ENCODE results near the gene LITAF. TPM values are rescaled to one million over a fixed set of nuclear protein-coding genes. Genes with fewer than 3 reads are reported as not detected.

The LITAF gene
- total RNA-seq, 1 experiment from 2014 or later = 73.0 TPM

DNA sequence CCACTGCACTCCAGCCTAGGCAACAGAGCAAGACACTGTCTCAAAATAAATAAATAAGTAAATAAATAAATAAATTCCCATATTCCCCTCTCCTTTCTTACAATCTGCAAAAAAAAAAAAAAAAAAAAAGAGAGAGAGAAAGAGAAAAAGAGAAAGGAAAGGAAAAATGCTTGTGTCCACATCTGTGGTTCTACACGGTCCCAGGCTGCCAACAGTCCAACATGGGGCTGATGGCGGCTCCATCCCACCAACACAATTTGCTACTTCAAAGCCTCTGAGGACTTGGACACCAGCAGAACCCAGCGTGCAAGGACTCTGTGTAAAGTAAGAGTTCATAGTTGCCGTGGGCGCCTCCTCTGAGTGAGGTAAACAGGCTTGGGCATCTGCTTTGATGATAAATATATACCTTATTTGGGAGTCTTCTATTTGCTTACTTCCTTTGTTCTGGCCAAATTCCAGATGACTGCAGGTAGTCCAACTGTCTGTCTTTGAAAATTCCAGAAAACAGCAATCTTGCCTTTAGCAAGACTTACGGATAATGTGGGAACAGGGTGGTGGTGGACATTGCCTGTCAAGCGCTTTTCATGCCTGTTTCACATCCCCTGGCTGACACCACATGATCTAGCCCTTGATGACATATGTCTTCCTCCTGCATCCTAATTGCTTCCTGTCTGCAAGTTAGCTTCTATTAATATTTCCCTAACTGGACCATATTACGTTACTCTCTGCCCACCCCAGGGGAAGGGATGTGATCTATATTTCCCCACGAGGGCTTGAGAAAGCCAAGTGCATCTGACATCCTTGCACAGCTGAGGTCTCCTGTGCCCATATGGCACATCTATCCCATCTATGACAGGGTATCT lies 10.1 kb downstream of the LITAF start:
- Mint-ChIP-seq H3K27ac (no peak overlapping the region), H3K4me3 (no peak overlapping the region), H3K27me3 (ENCODE audit: low read depth) (peaks cover 36% of the 10 kb centered on the region), H3K4me1 (peaks cover 20% of the 10 kb centered on the region), H3K36me3 (peaks cover 8% of the 10 kb centered on the region; the same call in 1 of the 2 replicates), H3K9me3 (no peaks in the 10 kb centered on the region)
- ChIA-PET POLR2A (no interaction called here), CTCF (no interaction called here)
- no peak for DNase-seq (ENCODE audit: low spot score)
- no peak for TF ChIP-seq RELA (CRISPR knock-in tag; IDR thresholded peaks at IDR 0.05; ENCODE audit: borderline replicate concordance)
- TF ChIP-seq, protein P1, sequence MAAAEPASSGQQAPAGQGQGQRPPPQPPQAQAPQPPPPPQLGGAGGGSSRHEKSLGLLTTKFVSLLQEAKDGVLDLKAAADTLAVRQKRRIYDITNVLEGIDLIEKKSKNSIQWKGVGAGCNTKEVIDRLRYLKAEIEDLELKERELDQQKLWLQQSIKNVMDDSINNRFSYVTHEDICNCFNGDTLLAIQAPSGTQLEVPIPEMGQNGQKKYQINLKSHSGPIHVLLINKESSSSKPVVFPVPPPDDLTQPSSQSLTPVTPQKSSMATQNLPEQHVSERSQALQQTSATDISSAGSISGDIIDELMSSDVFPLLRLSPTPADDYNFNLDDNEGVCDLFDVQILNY (CRISPR knock-in tag; IDR thresholded peaks at IDR 0.05) = no peak
- TF ChIP-seq, protein P2, sequence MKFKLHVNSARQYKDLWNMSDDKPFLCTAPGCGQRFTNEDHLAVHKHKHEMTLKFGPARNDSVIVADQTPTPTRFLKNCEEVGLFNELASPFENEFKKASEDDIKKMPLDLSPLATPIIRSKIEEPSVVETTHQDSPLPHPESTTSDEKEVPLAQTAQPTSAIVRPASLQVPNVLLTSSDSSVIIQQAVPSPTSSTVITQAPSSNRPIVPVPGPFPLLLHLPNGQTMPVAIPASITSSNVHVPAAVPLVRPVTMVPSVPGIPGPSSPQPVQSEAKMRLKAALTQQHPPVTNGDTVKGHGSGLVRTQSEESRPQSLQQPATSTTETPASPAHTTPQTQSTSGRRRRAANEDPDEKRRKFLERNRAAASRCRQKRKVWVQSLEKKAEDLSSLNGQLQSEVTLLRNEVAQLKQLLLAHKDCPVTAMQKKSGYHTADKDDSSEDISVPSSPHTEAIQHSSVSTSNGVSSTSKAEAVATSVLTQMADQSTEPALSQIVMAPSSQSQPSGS (CRISPR knock-in tag; IDR thresholded peaks at IDR 0.05; ENCODE audit: borderline replicate concordance, low read depth) = no peak
- TF ChIP-seq USF1 (CRISPR knock-in tag; IDR thresholded peaks at IDR 0.05) = no peak
- no peak for TF ChIP-seq GRHL2 (CRISPR knock-in tag; IDR thresholded peaks at IDR 0.05; ENCODE audit: insufficient replicate concordance, severe bottlenecking)
- no peak for TF ChIP-seq ZNF317 (CRISPR knock-in tag; IDR thresholded peaks at IDR 0.05; ENCODE audit: borderline replicate concordance, low read depth)
- no peak for TF ChIP-seq GTF2I (CRISPR knock-in tag; conservative IDR thresholded peaks at IDR 0.05)
- no peak for TF ChIP-seq NFYB (CRISPR knock-in tag; conservative IDR thresholded peaks at IDR 0.05; ENCODE audit: low read depth)
- no peak for TF ChIP-seq ZNF532 (CRISPR knock-in tag; IDR thresholded peaks at IDR 0.05; ENCODE audit: borderline replicate concordance)
- TF ChIP-seq, protein P3, sequence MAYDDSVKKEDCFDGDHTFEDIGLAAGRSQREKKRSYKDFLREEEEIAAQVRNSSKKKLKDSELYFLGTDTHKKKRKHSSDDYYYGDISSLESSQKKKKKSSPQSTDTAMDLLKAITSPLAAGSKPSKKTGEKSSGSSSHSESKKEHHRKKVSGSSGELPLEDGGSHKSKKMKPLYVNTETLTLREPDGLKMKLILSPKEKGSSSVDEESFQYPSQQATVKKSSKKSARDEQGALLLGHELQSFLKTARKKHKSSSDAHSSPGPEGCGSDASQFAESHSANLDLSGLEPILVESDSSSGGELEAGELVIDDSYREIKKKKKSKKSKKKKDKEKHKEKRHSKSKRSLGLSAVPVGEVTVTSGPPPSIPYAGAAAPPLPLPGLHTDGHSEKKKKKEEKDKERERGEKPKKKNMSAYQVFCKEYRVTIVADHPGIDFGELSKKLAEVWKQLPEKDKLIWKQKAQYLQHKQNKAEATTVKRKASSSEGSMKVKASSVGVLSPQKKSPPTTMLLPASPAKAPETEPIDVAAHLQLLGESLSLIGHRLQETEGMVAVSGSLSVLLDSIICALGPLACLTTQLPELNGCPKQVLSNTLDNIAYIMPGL (CRISPR knock-in tag; IDR thresholded peaks at IDR 0.05) = no peak
- no peak for TF ChIP-seq PRRX2 (CRISPR knock-in tag; IDR thresholded peaks at IDR 0.05)
- TF ChIP-seq E2F4 (CRISPR knock-in tag; IDR thresholded peaks at IDR 0.05; ENCODE audit: borderline replicate concordance, low read depth) = no peak
- ATAC-seq = no peak

DNA sequence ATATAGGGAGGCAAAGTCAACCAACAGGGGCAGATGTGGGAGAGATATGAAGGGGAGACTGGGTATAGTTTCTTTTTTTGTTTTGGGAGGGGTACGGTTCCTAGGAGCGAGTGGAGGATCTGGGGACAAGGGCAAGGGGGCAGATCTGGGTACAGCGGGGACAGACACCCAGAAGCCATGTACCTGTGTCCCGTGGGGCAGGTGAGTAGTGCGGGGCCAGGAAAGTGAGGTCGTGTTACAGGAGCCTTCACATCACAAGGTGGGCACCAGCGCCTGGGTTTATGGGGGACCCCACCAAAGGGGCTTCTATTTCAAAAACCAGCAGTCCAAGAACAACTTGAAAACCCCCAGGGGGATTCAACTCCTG lies 11.5 kb downstream of the LITAF start:
- ChIA-PET CTCF (interaction anchor here (0.9 kb wide), 1 partner anchor 493 kb away, joined by 3 read pairs; no protein-coding TSS in a partner anchor), POLR2A (no interaction called here)
- ATAC-seq (no peak), DNase-seq (ENCODE audit: low spot score) (no peak)
- H3K36me3 Mint-ChIP-seq = peaks cover under 1% of the 10 kb centered on the region; the same call in 1 of the 2 replicates
- H3K4me3 Mint-ChIP-seq = no peak overlapping the region
- no peak overlapping the region for H3K27ac Mint-ChIP-seq
- no peaks in the 10 kb centered on the region for H3K9me3 Mint-ChIP-seq
- peaks cover 22% of the 10 kb centered on the region for H3K27me3 Mint-ChIP-seq (ENCODE audit: low read depth)
- H3K4me1 Mint-ChIP-seq = peaks cover 14% of the 10 kb centered on the region
- TF ChIP-seq PRRX2 (CRISPR knock-in tag; IDR thresholded peaks at IDR 0.05) = no peak
- TF ChIP-seq ZNF317 (CRISPR knock-in tag; IDR thresholded peaks at IDR 0.05; ENCODE audit: borderline replicate concordance, low read depth) = no peak
- TF ChIP-seq ESRRA (CRISPR knock-in tag; IDR thresholded peaks at IDR 0.05; ENCODE audit: borderline replicate concordance) = no peak
- TF ChIP-seq, protein P4, sequence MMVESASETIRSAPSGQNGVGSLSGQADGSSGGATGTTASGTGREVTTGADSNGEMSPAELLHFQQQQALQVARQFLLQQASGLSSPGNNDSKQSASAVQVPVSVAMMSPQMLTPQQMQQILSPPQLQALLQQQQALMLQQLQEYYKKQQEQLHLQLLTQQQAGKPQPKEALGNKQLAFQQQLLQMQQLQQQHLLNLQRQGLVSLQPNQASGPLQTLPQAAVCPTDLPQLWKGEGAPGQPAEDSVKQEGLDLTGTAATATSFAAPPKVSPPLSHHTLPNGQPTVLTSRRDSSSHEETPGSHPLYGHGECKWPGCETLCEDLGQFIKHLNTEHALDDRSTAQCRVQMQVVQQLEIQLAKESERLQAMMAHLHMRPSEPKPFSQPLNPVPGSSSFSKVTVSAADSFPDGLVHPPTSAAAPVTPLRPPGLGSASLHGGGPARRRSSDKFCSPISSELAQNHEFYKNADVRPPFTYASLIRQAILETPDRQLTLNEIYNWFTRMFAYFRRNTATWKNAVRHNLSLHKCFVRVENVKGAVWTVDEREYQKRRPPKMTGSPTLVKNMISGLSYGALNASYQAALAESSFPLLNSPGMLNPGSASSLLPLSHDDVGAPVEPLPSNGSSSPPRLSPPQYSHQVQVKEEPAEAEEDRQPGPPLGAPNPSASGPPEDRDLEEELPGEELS (CRISPR knock-in tag; IDR thresholded peaks at IDR 0.05) = no peak
- TF ChIP-seq NFYB (CRISPR knock-in tag; conservative IDR thresholded peaks at IDR 0.05; ENCODE audit: low read depth) = no peak
- TF ChIP-seq MXD4 (CRISPR knock-in tag; IDR thresholded peaks at IDR 0.05; ENCODE audit: borderline replicate concordance) = no peak
- no peak for TF ChIP-seq ATF1 (CRISPR knock-in tag; IDR thresholded peaks at IDR 0.05)
